Kidney (tissue), 14 donors: ENCODE measurements around the gene SPAG6. TPM values are rescaled to one million over a fixed set of nuclear protein-coding genes. Genes with fewer than 3 reads are reported as not detected.
"Not testable (repeated sequence)": the region's sequence is repeated elsewhere in the genome, so short reads cannot be mapped to it uniquely, and the experiment has no call there.

Experiments
- DNase-seq, 5 donors: peaks; one replicate each; pipeline ENCODE4 v3.0.0-alpha.2; 2013 to 2020
- FAIRE-seq: peaks from 2 replicates; lab custom pipeline; 2012; peaks lifted over from hg19 to GRCh38; lab: Jason Lieb, UNC
- H3K27ac ChIP-seq, 2 donors: one replicate each; pipeline ENCODE4 v1.7.0; 2013; ENCODE audit warnings: low read depth in 2 of 2, low read length in 2 of 2, inconsistent platforms in 1 of 2
- H3K27me3 ChIP-seq: one replicate; pipeline ENCODE4 v1.7.1; 2013; ENCODE audit warnings: low read length, inconsistent platforms; ENCODE audit not compliant: control insufficient read depth, insufficient read depth
- H3K36me3 ChIP-seq, 3 donors: one replicate each; pipeline versions ENCODE4 v1.7.0 to v1.7.1; 2013; ENCODE audit warnings: low read length in 3 of 3, control low read depth in 1 of 3, inconsistent platforms in 1 of 3; ENCODE audit not compliant: insufficient read depth in 3 of 3, control insufficient read depth in 2 of 3
- H3K4me1 ChIP-seq, 3 donors: one replicate each; pipeline versions ENCODE4 v1.7.0 to v1.7.1; 2013; ENCODE audit warnings: low read length in 3 of 3, inconsistent platforms in 1 of 3, low read depth in 1 of 3; ENCODE audit not compliant: control insufficient read depth in 2 of 3, insufficient read depth in 2 of 3
- H3K4me3 ChIP-seq, 3 donors: one replicate each; pipeline versions ENCODE4 v1.7.0 to v1.8.1; 2013; ENCODE audit warnings: low read length in 3 of 3, control low read depth in 1 of 3, inconsistent platforms in 1 of 3
- H3K9ac ChIP-seq, 3 donors: one replicate each; pipeline versions ENCODE4 v1.7.0 to v1.7.1; 2013; ENCODE audit warnings: low read length in 3 of 3, control low read depth in 1 of 3, inconsistent platforms in 1 of 3
- H3K9me3 ChIP-seq, 3 donors: one replicate each; pipeline versions ENCODE4 v1.7.0 to v1.7.1; 2013; ENCODE audit warnings: low read length in 3 of 3, control low read depth in 1 of 3, inconsistent platforms in 1 of 3; ENCODE audit not compliant: control insufficient read depth in 2 of 3, insufficient read depth in 1 of 3
- CTCF ChIP-seq: IDR thresholded peaks from 3 replicates; pipeline ENCODE4 v1.5.1; 2012; ENCODE audit warnings: mild to moderate bottlenecking, moderate library complexity, borderline replicate concordance; ENCODE audit not compliant: insufficient read depth; ENCODE audit errors: extremely low read depth
- intact Hi-C: fragments of 100-400 bp; cut with DNase I; formaldehyde crosslinking; loops from one replicate; pipeline ENCODE4 v1.11.1; 2022
- polyA plus RNA-seq: library from polyadenylated mRNA; stranded (reverse); fragments of 350-450 nt; fragmentation: Illumina TruSeq; extraction: RNeasy Lipid Tissue Mini Kit (QIAGEN cat#74804); gene quantifications from one replicate; pipeline ENCODE4 v1.2.3, GENCODE V29; 2014; ENCODE audit warnings: low read depth, low replicate concordance; ENCODE audit not compliant: insufficient read depth
- total RNA-seq: library from RNA; stranded (reverse); fragmentation: NEBNext Ultra II Directional; extraction: Animal tissue kit (Norgen Biotek cat#: 25700); gene quantifications from one replicate; pipeline ENCODE4 v1.2.1, GENCODE V29; 2021
- donor health status: control.
- donor health status: control.
- donor health status: control.
- donor health status: control.
- donor health status: control.
- donor health status: DM: yes; HTN: yes; CAD: no.
- donor health status: Normal renal cell carcinoma (clear cell type).

The SPAG6 gene
- total and polyA plus RNA-seq, 2 donors from 2014 or later: 0.30 to 8.4 TPM

- Histone ChIP-seq H3K27ac (no peak overlapping the region), H3K9me3 (no peaks in the 10 kb centered on the region), H3K27me3 (peaks cover 17% of the 10 kb centered on the region), H3K4me1 (no peaks in the 10 kb centered on the region), H3K36me3 (no peaks in the 10 kb centered on the region), H3K9ac (no peak overlapping the region), H3K4me3 (no peak overlapping the region)
- DNase-seq (no peak), FAIRE-seq (no peak)
- no peak for TF ChIP-seq CTCF
- intact Hi-C loops: no loop called here
Measured at GRCh38 chr10:22351131-22351703, 5.9 kb downstream of the SPAG6 start.

- no peaks in the 10 kb centered on the region for H3K36me3 ChIP-seq
- no peak overlapping the region for H3K4me3 ChIP-seq
- no peak for TF ChIP-seq CTCF
- no peak for FAIRE-seq
- H3K9ac ChIP-seq: no peak overlapping the region
- no peak overlapping the region for H3K27ac ChIP-seq
- H3K4me1 ChIP-seq: no peaks in the 10 kb centered on the region
- intact Hi-C loops: no loop called here
- H3K27me3 ChIP-seq: no peaks in the 10 kb centered on the region
- no peak for DNase-seq
- H3K9me3 ChIP-seq: no peaks in the 10 kb centered on the region
Measured at GRCh38 chr10:22356324-22356873, 11.1 kb downstream of the SPAG6 start.

- H3K4me3 ChIP-seq, H3K27me3 ChIP-seq, H3K27ac ChIP-seq, H3K9ac ChIP-seq, DNase-seq, H3K4me1 ChIP-seq, H3K36me3 ChIP-seq, intact Hi-C loops, H3K9me3 ChIP-seq, FAIRE-seq: not testable (repeated sequence)
Measured at GRCh38 chr10:22357770-22358169, 12.5 kb downstream of the SPAG6 start.

- Histone ChIP-seq H3K36me3 (no peaks in the 10 kb centered on the region), H3K9ac (no peak overlapping the region), H3K4me3 (no peak overlapping the region), H3K4me1 (no peaks in the 10 kb centered on the region), H3K27ac (no peak overlapping the region), H3K9me3 (no peaks in the 10 kb centered on the region), H3K27me3 (no peaks in the 10 kb centered on the region)
- DNase-seq (no peak), FAIRE-seq (no peak)
- no peak for TF ChIP-seq CTCF
- intact Hi-C loops: no loop called here
Measured at GRCh38 chr10:22363305-22363704, 18.0 kb downstream of the SPAG6 start.
